Measurements from ENCODE around the gene S100A12.

DNA sequence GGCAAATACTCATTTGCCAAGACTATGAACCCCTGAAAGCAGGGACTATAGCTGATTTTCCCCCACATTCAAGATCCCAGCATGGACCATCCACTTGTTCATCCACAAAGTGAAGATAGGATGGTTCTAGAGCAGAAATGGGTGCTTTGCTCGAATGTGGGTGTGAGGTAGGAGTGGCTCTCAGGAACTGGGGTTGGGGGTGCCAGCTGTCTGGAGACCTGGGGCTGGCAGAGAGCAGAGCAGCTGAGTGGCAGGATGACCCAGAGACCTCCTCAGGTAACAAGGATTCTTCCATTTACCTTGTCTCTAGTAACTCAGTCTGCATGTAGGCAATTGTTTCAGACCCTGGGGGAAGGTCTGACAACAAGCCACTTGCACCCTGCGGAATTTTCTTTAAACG is 11.8 kb downstream of the S100A12 start:
- no peak for TF ChIP-seq POLR2A (IDR thresholded peaks at IDR 0.05)
- TF ChIP-seq, protein P1, sequence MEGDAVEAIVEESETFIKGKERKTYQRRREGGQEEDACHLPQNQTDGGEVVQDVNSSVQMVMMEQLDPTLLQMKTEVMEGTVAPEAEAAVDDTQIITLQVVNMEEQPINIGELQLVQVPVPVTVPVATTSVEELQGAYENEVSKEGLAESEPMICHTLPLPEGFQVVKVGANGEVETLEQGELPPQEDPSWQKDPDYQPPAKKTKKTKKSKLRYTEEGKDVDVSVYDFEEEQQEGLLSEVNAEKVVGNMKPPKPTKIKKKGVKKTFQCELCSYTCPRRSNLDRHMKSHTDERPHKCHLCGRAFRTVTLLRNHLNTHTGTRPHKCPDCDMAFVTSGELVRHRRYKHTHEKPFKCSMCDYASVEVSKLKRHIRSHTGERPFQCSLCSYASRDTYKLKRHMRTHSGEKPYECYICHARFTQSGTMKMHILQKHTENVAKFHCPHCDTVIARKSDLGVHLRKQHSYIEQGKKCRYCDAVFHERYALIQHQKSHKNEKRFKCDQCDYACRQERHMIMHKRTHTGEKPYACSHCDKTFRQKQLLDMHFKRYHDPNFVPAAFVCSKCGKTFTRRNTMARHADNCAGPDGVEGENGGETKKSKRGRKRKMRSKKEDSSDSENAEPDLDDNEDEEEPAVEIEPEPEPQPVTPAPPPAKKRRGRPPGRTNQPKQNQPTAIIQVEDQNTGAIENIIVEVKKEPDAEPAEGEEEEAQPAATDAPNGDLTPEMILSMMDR (IDR thresholded peaks at IDR 0.05 in 4 of 5, conservative IDR thresholded peaks at IDR 0.05 in 1 of 5): no peak
